ENCODE measurements around the gene IRX2.

DNA sequence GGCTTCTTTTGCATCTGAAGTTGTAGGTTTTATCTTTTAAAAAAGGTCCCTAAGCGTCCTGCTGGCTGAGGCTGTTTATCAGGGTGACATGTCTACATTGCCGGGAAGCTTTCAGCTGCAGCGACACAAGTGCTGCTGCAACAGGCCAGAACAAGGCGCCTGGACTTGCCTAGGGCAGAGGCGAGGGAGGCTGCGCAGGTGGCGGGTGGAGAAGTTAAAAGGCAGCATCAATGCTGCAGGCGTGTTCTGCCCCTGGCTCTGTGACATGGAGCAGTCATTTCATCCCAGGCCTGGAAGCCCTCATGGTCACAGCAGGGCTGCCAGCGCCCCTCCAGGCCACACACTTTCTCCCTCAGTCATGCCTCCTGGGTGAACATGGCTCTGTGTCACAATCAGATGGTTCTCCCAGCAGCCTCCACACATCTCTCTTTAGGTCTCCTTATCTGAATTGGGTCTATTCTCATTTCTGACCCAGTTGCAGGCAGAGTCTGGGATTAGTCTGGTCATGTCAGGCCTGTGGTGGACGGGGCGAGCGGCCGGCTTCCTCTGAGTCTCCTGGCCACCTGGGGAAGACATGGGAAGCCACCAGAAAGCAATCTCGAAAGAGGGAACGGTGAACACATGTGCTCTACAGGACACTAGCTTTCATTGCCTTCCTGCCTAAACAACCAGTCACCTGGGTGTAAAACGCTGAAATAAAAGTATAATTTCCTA lies 41.3 kb downstream of the IRX2 start:
- TF ChIP-seq, protein P1, sequence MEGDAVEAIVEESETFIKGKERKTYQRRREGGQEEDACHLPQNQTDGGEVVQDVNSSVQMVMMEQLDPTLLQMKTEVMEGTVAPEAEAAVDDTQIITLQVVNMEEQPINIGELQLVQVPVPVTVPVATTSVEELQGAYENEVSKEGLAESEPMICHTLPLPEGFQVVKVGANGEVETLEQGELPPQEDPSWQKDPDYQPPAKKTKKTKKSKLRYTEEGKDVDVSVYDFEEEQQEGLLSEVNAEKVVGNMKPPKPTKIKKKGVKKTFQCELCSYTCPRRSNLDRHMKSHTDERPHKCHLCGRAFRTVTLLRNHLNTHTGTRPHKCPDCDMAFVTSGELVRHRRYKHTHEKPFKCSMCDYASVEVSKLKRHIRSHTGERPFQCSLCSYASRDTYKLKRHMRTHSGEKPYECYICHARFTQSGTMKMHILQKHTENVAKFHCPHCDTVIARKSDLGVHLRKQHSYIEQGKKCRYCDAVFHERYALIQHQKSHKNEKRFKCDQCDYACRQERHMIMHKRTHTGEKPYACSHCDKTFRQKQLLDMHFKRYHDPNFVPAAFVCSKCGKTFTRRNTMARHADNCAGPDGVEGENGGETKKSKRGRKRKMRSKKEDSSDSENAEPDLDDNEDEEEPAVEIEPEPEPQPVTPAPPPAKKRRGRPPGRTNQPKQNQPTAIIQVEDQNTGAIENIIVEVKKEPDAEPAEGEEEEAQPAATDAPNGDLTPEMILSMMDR (IDR thresholded peaks at IDR 0.05): no peak
- TF ChIP-seq POLR2A (IDR thresholded peaks at IDR 0.05): no peak

All from stomach (tissue), 4 donors.